Uterus (tissue), 4 donors: Measurements from ENCODE around the gene MAP3K8. TPM values are rescaled to one million over a fixed set of nuclear protein-coding genes. Genes with fewer than 3 reads are reported as not detected.

Experiments
- DNase-seq, 2 donors: peaks; one replicate each; pipeline ENCODE4 v3.0.0-alpha.2; 2019 to 2020
- H3K27ac ChIP-seq, 2 donors: fragments of 200-600 bp; sonication (generic); 1 replicate in 1 of 2; 2 replicates in 1 of 2; pipeline ENCODE4 v1.5.1; 2016 to 2018
- H3K27me3 ChIP-seq, 2 donors: fragments of 200-600 bp; sonication (generic); one replicate each; pipeline ENCODE4 v1.5.1; 2018 to 2019; ENCODE audit warnings: control low read depth in 1 of 2
- H3K36me3 ChIP-seq, 2 donors: fragments of 200-600 bp; sonication (generic); one replicate each; pipeline ENCODE4 v1.5.1; 2019; ENCODE audit warnings: control low read depth in 1 of 2
- H3K4me1 ChIP-seq, 2 donors: fragments of 200-600 bp; sonication (generic); one replicate each; pipeline ENCODE4 v1.5.1; 2018 to 2019; ENCODE audit warnings: control low read depth in 1 of 2
- H3K4me3 ChIP-seq, 2 donors: fragments of 200-600 bp; sonication (generic); 1 replicate in 1 of 2; 2 replicates in 1 of 2; pipeline ENCODE4 v1.5.1; 2018 to 2019; ENCODE audit warnings: mild to moderate bottlenecking in 1 of 2
- H3K9me3 ChIP-seq, 2 donors: fragments of 200-600 bp; sonication (generic); one replicate each; pipeline ENCODE4 v1.5.1; 2019; ENCODE audit warnings: control low read depth in 1 of 2
- CTCF ChIP-seq, 4 experiments: fragments of 200-600 bp in 2 of 4; fragments of 450-650 bp in 2 of 4; sonication (generic) in 2 of 4; IDR thresholded peaks; one replicate each; pipeline ENCODE4 v1.5.1; 2016 to 2019; ENCODE audit warnings: antibody characterized with exemption in 4 of 4, mild to moderate bottlenecking in 2 of 4, moderate library complexity in 1 of 4
- POLR2A ChIP-seq, 2 donors: fragments of 450-650 bp; IDR thresholded peaks; one replicate each; pipeline ENCODE4 v1.6.1; 2016; ENCODE audit warnings: antibody characterized with exemption in 2 of 2, mild to moderate bottlenecking in 1 of 2, moderate library complexity in 1 of 2
- intact Hi-C: fragments of 100-400 bp; cut with DNase I; formaldehyde crosslinking; loops from one replicate; pipeline ENCODE4 v1.15.1; 2023; ENCODE audit warnings: low total_unique reads
- total RNA-seq, 4 donors: library from RNA; depleted of rRNA in 3 of 4; stranded (reverse); fragments of >200 nt in 3 of 4; gene quantifications; one replicate each; pipeline versions ENCODE4 v1.1.0 to v1.2.4, GENCODE V29; 2014 to 2023
- donor health status: DM: yes; HTN: yes; CAD: no.

MAP3K8 gene
- total RNA-seq, 4 donors from 2014 or later = 13.3 to 63.0 (median 24.4) TPM

GRCh38 chr10:30500963-30501504, 67.0 kb downstream of the MAP3K8 start:
- H3K4me1 ChIP-seq = no peaks in the 10 kb centered on the region
- intact Hi-C loops = no loop called here

GRCh38 chr10:30502266-30503060, 68.5 kb downstream of the MAP3K8 start:
- no peak overlapping the region for H3K4me3 ChIP-seq
- no peaks in the 10 kb centered on the region for H3K4me1 ChIP-seq
- H3K27me3 ChIP-seq = no peaks in the 10 kb centered on the region
- DNase-seq = no peak
- H3K9me3 ChIP-seq = no peaks in the 10 kb centered on the region
- intact Hi-C loops = no loop called here
- H3K27ac ChIP-seq = no peak overlapping the region
- no peaks in the 10 kb centered on the region for H3K36me3 ChIP-seq
- TF ChIP-seq POLR2A (IDR thresholded peaks at IDR 0.05) (no peak), CTCF (IDR thresholded peaks at IDR 0.05) (no peak)

More at GRCh38 chr10:30500963-30501504, 67.0 kb downstream of the MAP3K8 start:
- no peaks in the 10 kb centered on the region for H3K27me3 ChIP-seq
- TF ChIP-seq POLR2A (IDR thresholded peaks at IDR 0.05) (no peak), CTCF (IDR thresholded peaks at IDR 0.05) (no peak)
- no peaks in the 10 kb centered on the region for H3K9me3 ChIP-seq
- H3K36me3 ChIP-seq = no peaks in the 10 kb centered on the region
- DNase-seq = no peak
- H3K4me3 ChIP-seq = no peak overlapping the region
- H3K27ac ChIP-seq = no peak overlapping the region

- H3K9me3 ChIP-seq = no peaks in the 10 kb centered on the region
- H3K27me3 ChIP-seq = no peaks in the 10 kb centered on the region
- H3K4me3 ChIP-seq = no peak overlapping the region
- intact Hi-C loops = no loop called here
- TF ChIP-seq CTCF (IDR thresholded peaks at IDR 0.05) = no peak
- TF ChIP-seq POLR2A (IDR thresholded peaks at IDR 0.05) = no peak
- H3K27ac ChIP-seq = no peak overlapping the region
- no peak for DNase-seq
- no peaks in the 10 kb centered on the region for H3K4me1 ChIP-seq
- no peaks in the 10 kb centered on the region for H3K36me3 ChIP-seq
These were observed 69.8 kb downstream of the MAP3K8 start for GRCh38 chr10:30503700-30504266.

GRCh38 chr10:30505543-30506298, 71.7 kb downstream of the MAP3K8 start:
- H3K4me3 ChIP-seq = no peak overlapping the region
- no peaks in the 10 kb centered on the region for H3K27me3 ChIP-seq
- H3K9me3 ChIP-seq = no peaks in the 10 kb centered on the region
- TF ChIP-seq CTCF (IDR thresholded peaks at IDR 0.05) = no peak
- no peak for TF ChIP-seq POLR2A (IDR thresholded peaks at IDR 0.05)
- H3K4me1 ChIP-seq = no peaks in the 10 kb centered on the region
- intact Hi-C loops = no loop called here
- no peak overlapping the region for H3K27ac ChIP-seq
- DNase-seq = no peak
- no peaks in the 10 kb centered on the region for H3K36me3 ChIP-seq
